ENCODE data around the gene ZC3H4.

ZC3H4 gene

DNA sequence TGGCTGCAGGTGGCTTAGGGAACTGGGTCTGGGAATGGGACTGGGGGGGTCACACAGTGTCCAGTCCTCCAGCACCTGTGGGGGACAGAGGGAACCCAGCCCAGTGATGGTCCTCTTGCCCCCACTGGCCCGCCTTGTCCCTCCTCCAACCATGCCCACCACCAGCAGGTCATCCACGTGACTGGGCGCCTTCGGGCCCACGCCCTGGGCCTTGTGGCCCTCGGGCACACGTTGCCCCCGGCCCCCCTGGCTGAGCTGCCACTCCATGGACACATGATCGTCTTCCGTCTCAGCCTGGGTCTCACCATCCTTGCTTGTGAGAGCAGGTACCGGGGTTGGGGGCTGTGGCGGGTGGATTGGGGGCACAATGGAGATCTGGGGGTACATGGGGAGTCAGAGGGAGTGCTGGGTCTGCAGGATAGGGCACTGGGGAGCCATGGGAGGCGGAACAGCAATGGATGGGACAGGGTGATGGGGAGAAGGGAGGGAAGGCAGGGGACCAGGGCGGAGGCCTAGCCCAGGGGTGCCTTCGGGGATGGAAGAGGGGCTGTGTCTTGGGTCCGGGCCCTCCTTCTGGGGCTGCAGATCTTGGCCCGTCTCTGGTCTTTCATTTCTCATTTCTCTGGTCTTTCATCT lies 74.2 kb downstream of the ZC3H4 start:
- Mint-ChIP-seq H3K9me3 (no peaks in the 10 kb centered on the region), H3K27ac (no peak overlapping the region), H3K4me3 (no peak overlapping the region), H3K27me3 (no peaks in the 10 kb centered on the region), H3K36me3 (ENCODE audit: low read depth) (no peaks in the 10 kb centered on the region), H3K4me1 (ENCODE audit: low read depth) (peaks cover 21% of the 10 kb centered on the region)

DNA sequence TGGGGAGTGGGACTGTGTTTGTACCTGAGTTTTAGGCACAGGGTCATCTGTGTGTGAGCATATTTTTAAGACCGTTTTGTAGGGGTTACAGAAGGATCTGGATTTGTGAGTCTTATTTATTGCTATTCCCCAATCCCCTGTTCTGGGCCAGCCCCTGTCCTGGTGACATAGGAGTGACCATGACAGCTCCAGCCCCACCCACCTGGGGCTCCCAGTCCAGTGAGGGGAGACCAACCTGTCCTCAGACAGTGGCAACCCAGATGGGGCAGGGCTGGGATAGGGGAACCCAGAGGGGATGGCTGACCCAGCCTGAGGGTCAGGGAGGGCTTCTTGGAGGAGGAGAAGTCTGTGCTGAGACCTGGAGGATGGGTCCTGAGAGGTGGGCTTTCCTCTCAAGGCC lies 75.8 kb downstream of the ZC3H4 start:
- H3K4me1 Mint-ChIP-seq (ENCODE audit: low read depth) = peaks cover 21% of the 10 kb centered on the region
- H3K9me3 Mint-ChIP-seq = no peaks in the 10 kb centered on the region
- H3K4me3 Mint-ChIP-seq = no peak overlapping the region
- H3K27ac Mint-ChIP-seq = no peak overlapping the region
- H3K36me3 Mint-ChIP-seq (ENCODE audit: low read depth) = no peaks in the 10 kb centered on the region
- H3K27me3 Mint-ChIP-seq = no peaks in the 10 kb centered on the region

DNA sequence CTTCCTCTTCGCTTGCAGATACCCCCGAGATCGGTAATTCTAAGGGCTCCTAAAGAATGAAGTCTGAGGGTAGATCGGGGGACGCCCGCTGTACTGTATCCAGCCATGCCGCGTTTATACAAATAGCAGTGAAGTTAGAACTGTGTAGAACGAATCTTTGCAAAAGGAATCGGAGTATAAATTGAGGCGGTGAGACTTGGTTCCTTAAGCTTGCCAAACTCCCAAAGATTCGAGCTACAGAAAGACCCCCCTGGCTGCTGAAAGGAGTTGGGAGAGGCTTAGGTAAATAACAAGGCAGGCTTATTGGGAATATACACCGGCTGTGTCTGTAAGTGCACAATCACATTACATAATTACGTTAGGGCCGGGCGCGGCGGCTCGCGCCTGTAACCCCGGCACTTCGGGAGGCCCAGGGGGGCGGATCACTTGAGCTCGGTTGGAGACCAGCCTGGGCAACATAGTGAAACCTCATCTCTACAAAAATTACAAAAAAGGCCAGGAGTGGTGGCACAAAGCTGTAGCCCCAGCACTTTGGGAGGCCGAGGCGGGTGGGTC lies 77.4 kb downstream of the ZC3H4 start:
- no peaks in the 10 kb centered on the region for H3K27me3 Mint-ChIP-seq
- peaks cover 21% of the 10 kb centered on the region for H3K4me1 Mint-ChIP-seq (ENCODE audit: low read depth)
- peak overlapping the region; percentile 82 for H3K4me3 Mint-ChIP-seq
- H3K36me3 Mint-ChIP-seq (ENCODE audit: low read depth) = no peaks in the 10 kb centered on the region
- no peaks in the 10 kb centered on the region for H3K9me3 Mint-ChIP-seq
- H3K27ac Mint-ChIP-seq = peak overlapping the region; percentile 78

DNA sequence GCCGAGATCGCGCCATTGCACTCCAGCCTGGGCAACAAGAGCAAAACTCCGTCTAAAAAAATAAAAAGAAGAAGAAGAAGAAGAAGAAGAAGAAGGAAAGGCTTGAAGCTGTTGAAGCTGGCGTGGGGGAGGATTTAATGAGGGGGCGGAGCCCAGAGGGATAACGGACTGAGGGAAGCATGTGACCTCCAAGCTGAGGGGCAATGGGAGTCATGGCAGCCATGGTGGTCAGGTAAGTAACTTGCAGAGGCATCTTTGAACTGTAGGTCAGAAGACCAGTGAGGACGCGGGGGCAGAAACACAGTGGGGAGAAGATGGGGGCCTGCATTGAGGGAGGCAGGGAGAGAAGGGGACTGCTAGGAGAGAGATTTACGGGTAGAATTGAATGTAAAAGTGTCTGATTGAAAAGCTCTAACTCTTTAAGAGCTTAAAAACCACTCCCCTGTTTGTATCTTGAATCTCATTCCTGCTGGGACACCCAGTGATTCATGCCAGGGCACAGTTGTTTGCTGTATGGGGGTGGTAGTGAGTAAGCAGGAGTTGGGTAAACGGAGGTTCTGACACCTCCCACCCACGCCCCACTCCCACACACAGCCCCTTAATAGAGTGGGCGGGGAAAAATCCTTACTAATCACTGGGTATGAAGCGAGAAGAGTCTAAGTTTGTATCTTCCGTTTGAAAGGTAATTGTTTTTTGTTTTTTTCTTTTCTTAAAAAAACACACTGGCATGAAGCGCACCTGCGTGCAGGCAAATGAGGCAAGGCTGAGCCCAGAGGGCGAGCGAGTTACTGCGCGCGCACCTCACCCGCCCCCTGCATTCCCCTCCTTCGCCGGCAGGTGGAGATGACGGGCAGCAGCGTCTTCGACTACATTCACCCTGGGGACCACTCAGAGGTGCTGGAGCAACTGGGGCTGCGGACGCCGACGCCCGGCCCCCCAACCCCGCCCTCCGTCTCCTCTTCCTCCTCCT lies 78.2 kb downstream of the ZC3H4 start:
- Mint-ChIP-seq H3K27me3 (peaks cover 5% of the 10 kb centered on the region), H3K4me3 (peak overlapping the region; percentile 82), H3K36me3 (ENCODE audit: low read depth) (no peaks in the 10 kb centered on the region), H3K4me1 (ENCODE audit: low read depth) (peaks cover 21% of the 10 kb centered on the region), H3K27ac (peak overlapping the region; percentile 78), H3K9me3 (no peaks in the 10 kb centered on the region)

DNA sequence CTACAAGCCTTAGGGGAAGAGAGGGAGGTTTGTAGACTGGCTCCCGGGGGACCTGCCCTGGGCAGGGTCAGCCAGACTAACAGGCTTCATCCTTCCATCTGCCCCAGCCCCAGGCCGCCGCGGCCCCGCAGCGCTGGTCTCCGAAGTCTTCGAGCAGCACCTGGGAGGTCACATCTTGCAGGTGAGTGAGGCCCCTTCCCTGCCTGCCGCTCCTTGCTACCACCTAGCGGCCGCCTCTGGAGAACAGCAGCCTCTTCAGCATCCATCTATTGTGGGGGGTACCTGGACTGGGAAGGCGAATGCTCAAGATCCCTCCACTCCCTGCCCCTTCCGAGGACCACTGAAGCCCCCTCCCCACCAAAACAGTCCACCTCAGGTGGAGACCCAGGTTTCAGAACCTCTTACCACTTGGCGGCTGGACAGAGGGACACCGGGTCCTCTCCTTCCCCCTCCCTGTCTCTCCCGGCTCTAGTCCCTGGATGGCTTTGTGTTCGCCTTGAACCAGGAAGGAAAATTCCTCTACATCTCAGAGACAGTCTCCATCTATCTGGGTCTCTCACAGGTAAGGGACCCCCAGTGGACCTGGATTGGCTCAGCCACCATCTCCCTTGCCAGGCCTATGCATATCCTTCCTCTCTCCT lies 81.3 kb downstream of the ZC3H4 start:
- Mint-ChIP-seq H3K36me3 (ENCODE audit: low read depth) (no peaks in the 10 kb centered on the region), H3K4me3 (no peak overlapping the region), H3K4me1 (ENCODE audit: low read depth) (peaks cover 18% of the 10 kb centered on the region), H3K27me3 (peaks cover 17% of the 10 kb centered on the region), H3K9me3 (no peaks in the 10 kb centered on the region), H3K27ac (no peak overlapping the region)

DNA sequence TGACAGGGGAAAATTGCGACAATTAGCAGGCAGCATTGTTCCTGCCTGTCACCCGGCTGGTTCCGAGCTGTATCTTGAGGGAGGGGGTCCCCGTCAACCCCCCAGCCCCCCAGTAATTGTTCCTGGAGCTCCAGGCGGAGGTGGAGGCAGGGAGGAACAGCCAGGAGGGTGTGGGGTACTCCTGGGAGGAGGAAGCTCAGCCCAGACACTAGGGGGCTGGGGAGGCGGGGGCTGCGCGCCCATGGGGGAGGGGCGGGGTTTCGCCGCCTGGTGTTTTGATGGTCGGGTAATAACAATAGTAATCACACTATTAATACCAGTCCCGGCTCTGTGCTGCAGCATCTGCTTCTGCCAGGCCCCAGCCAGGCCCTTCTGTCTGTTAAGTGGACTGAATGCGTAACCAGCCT lies 85.4 kb downstream of the ZC3H4 start:
- H3K4me1 Mint-ChIP-seq (ENCODE audit: low read depth) = peaks cover 2% of the 10 kb centered on the region
- no peak overlapping the region for H3K27ac Mint-ChIP-seq
- H3K9me3 Mint-ChIP-seq = no peaks in the 10 kb centered on the region
- peaks cover 48% of the 10 kb centered on the region for H3K27me3 Mint-ChIP-seq
- no peak overlapping the region for H3K4me3 Mint-ChIP-seq
- no peaks in the 10 kb centered on the region for H3K36me3 Mint-ChIP-seq (ENCODE audit: low read depth)

DNA sequence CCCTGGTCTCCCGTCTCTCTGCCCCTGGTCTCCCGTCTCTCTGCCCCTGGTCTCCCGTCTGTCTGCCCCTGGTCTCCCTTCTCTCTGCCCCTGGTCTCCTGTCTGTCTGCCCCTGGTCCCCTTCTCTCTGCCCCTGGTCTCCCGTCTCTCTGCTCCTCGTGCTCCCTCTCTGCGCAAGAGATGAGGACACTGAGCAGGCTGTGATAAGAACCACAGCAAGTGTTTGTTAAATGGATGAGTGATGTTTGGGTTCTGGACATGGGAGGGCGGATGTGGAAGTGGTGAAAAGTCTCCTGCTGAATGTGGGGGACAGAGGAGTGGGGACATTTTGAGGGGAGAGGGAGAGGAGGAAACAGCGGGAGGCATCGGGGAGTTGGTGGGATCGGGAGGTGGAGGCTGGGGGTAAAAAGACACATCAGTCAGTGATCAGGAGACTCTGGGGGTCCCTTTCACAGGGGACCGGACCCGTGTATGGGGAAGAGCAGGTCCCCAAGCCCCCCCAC lies 85.9 kb downstream of the ZC3H4 start:
- Mint-ChIP-seq H3K27me3 (peaks cover 53% of the 10 kb centered on the region), H3K36me3 (ENCODE audit: low read depth) (no peaks in the 10 kb centered on the region), H3K4me1 (ENCODE audit: low read depth) (peaks cover 7% of the 10 kb centered on the region), H3K9me3 (no peaks in the 10 kb centered on the region), H3K27ac (no peak overlapping the region), H3K4me3 (no peak overlapping the region)

DNA sequence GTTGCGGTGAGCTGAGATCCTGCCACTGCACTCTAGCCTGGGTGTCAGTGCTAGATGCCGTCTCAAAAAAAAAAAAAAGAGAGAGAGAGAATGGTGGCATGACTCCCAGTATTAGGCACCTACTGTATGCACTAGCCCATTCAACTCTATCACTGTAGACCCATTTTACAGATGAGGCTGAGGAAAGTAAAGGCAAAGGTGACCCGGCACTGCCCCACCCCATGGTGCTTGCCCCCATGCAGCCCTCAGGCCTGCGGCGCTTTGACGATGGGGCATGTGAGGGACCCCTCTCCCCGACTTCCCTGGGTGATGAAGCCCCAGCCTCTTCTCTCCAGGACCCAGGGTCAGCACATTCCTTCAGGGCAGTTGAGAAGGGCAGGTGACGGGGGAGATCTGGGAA lies 86.7 kb downstream of the ZC3H4 start:
- Mint-ChIP-seq H3K9me3 (no peaks in the 10 kb centered on the region), H3K4me3 (no peak overlapping the region), H3K36me3 (ENCODE audit: low read depth) (no peaks in the 10 kb centered on the region), H3K27ac (no peak overlapping the region), H3K27me3 (peaks cover 58% of the 10 kb centered on the region), H3K4me1 (ENCODE audit: low read depth) (peaks cover 7% of the 10 kb centered on the region)

DNA sequence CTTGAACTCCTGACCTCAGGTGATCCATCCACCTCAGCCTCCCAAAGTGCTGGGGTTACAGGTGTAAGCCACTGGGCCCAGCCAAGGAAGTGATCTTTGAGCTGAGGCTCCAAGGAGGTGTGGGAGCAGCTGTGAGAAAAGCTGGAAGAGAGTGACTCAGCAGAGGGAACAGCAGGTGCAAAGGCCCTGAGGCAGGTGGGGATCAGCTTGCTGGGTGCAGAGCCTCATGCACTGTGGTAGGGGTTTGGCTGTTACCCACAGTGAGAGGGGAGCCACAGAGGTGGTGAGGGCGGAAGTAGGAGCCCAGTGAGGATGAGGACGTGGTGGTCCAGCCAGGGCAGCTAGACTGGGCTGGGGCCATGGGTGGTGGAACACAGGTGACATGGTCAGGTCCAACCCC lies 87.4 kb downstream of the ZC3H4 start:
- Mint-ChIP-seq H3K4me1 (ENCODE audit: low read depth) (peaks cover 7% of the 10 kb centered on the region), H3K27ac (no peak overlapping the region), H3K27me3 (peaks cover 62% of the 10 kb centered on the region), H3K4me3 (no peak overlapping the region), H3K36me3 (ENCODE audit: low read depth) (no peaks in the 10 kb centered on the region), H3K9me3 (no peaks in the 10 kb centered on the region)

DNA sequence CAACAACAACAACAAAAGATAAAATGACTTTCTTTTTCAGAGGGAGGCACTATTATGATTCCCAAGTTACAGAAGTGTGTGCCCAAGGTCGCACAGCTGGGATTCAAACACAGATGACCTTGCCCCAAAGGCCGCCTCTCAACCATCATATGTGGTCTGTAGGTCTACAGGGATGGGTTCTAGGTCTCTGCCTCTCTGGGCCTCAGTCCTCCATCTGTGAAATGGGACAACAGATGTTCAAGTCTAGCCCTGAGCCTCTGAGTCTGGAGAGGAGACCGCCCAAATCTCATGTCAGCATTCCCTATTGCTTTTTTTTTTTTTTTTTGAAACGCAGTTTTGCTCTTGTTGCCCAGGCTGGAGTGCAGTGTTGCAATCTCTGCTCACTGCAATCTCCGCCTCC lies 89.1 kb downstream of the ZC3H4 start:
- no peak overlapping the region for H3K27ac Mint-ChIP-seq
- H3K9me3 Mint-ChIP-seq = no peaks in the 10 kb centered on the region
- peaks cover 7% of the 10 kb centered on the region for H3K4me1 Mint-ChIP-seq (ENCODE audit: low read depth)
- H3K36me3 Mint-ChIP-seq (ENCODE audit: low read depth) = no peaks in the 10 kb centered on the region
- H3K4me3 Mint-ChIP-seq = no peak overlapping the region
- H3K27me3 Mint-ChIP-seq = peaks cover 57% of the 10 kb centered on the region

DNA sequence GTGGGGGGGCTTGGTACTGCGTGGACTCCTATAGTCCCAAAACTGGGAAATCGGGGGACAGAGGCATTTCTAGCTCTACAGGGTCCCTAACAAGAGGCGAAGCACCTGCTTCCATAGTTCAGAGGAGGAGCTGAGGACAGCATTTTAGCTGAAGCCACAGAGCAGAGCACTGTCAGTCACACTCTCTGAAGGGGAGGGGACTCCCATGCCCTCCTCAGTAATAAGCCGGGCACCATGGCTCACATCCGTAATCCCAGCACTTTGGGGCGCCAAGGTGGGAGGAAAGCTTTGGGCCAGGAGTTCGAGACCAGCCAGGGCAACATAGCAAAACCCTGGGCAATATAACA lies 90.2 kb downstream of the ZC3H4 start:
- H3K36me3 Mint-ChIP-seq (ENCODE audit: low read depth) = no peaks in the 10 kb centered on the region
- peaks cover 7% of the 10 kb centered on the region for H3K4me1 Mint-ChIP-seq (ENCODE audit: low read depth)
- H3K9me3 Mint-ChIP-seq = no peaks in the 10 kb centered on the region
- H3K4me3 Mint-ChIP-seq = no peak overlapping the region
- peaks cover 66% of the 10 kb centered on the region for H3K27me3 Mint-ChIP-seq
- no peak overlapping the region for H3K27ac Mint-ChIP-seq

DNA sequence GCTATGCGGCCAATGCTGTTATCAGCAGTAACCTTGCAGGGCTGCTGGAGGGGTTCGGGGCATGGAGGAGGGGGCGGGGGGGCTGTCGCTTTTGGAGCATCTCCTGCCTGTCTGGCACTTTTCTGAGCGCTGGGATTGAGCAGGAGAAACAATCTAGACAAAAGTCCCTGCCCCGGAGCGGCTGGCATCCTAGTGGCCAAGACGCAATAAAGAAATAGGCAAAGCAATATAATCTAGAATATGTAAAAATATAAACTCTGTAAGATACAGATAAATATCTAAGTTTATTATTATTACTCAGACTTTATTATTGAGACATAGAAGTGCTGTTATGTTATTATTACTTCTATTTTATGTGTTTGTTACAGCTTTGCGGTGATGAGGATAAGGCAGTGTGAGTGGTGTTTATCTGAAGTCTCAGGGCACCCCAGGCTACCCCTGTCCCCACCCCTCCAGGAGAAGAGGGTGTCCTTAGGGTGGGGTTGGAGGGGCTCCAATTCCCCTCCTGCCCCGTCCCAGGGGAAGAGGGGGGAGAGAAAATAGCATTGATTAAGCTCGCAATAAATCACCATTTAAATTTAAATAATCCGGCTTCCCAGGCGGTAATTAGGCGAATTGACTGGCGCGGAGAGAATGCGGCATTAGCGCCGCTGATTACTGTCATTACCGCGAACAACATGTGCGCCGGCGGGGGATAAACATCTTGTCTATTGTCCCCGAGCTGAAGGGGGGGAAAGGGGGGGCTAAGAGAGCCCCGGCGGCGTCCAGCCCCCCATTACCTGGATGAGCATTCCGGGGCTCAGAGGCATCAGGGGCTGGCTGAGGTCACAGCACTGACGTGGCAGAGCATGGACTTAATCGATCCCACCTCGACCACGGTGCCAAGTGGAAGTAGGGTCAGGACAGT lies 90.8 kb downstream of the ZC3H4 start:
- Mint-ChIP-seq H3K4me3 (no peak overlapping the region), H3K27me3 (peaks cover 65% of the 10 kb centered on the region), H3K36me3 (ENCODE audit: low read depth) (no peaks in the 10 kb centered on the region), H3K27ac (no peak overlapping the region), H3K4me1 (ENCODE audit: low read depth) (peaks cover 7% of the 10 kb centered on the region), H3K9me3 (no peaks in the 10 kb centered on the region)

DNA sequence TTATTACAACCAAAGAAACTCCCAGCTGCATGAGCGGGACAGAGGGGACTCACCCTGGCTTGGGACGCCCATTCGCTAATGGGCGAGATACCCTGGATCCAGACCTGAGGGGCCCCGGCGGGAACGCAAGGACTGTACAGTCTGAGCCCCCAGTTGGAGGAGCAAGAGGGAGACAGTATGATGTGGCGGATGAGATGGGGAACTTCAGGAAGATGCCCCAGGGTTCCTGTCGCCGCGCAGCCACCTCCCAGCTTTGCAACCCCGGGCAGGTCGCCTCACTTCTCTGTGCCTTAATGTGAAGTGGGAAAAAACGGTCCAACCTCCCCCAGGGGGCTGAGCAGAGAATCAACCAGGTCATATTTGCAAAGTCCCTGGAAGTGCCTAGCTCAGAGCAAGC lies 91.4 kb downstream of the ZC3H4 start:
- H3K27ac Mint-ChIP-seq = no peak overlapping the region
- no peak overlapping the region for H3K4me3 Mint-ChIP-seq
- H3K4me1 Mint-ChIP-seq (ENCODE audit: low read depth) = peaks cover 7% of the 10 kb centered on the region
- H3K27me3 Mint-ChIP-seq = peaks cover 60% of the 10 kb centered on the region
- no peaks in the 10 kb centered on the region for H3K9me3 Mint-ChIP-seq
- H3K36me3 Mint-ChIP-seq (ENCODE audit: low read depth) = no peaks in the 10 kb centered on the region

DNA sequence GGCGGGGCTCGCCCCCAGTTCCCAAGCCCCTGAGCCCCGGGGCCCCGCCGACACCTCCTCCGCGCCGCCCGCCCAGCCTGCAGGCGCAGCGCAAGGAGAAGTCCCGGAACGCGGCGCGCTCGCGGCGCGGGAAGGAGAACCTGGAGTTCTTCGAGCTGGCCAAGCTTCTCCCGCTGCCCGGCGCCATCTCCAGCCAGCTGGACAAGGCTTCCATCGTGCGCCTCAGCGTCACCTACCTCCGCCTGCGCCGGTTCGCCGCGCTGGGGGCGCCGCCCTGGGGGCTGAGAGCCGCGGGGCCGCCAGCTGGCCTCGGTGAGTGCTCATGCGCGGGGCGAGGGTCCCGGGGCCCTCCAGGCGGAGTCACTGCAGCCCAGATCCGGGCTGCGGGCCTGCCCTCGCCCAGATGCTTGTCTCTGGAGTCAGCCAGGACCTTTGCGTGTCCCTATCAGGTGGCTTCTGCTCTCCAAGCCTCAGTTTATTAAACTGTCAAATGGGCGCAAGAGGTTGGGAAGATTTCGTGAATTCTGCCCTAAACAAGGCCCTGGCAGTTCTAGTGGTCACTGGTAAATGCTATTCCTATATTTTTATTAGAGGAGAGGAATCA lies 91.9 kb downstream of the ZC3H4 start:
- Mint-ChIP-seq H3K27me3 (peaks cover 56% of the 10 kb centered on the region), H3K4me1 (ENCODE audit: low read depth) (peaks cover 7% of the 10 kb centered on the region), H3K9me3 (no peaks in the 10 kb centered on the region), H3K36me3 (ENCODE audit: low read depth) (no peaks in the 10 kb centered on the region), H3K27ac (no peak overlapping the region), H3K4me3 (peak overlapping the region; percentile 63)
